IPS DF 6.9 (cell line): ENCODE data around the gene FAM131C.

Experiments
- DNase-seq: peaks from one replicate; pipeline ENCODE4 v3.0.0-alpha.2; 2013; ENCODE audit warnings: low read depth, low spot score
- H3K27ac ChIP-seq: one replicate; pipeline ENCODE4 v1.5.1; 2013; ENCODE audit warnings: low read length, control low read depth
- H3K27me3 ChIP-seq: 2 replicates; pipeline ENCODE4 v1.6.1; 2013; ENCODE audit warnings: mild to moderate bottlenecking, low read length; ENCODE audit not compliant: control insufficient read depth, insufficient read depth
- H3K36me3 ChIP-seq: 2 replicates; pipeline ENCODE4 v1.6.1; 2013; ENCODE audit warnings: low read length; ENCODE audit not compliant: control insufficient read depth, insufficient read depth
- H3K4me1 ChIP-seq: 2 replicates; pipeline ENCODE4 v1.6.1; 2013; ENCODE audit warnings: low read length; ENCODE audit not compliant: control insufficient read depth, insufficient read depth
- H3K4me3 ChIP-seq: 2 replicates; pipeline ENCODE4 v1.5.1; 2013; ENCODE audit warnings: mild to moderate bottlenecking, low read length
- H3K9me3 ChIP-seq: 2 replicates; pipeline ENCODE4 v1.6.1; 2013; ENCODE audit warnings: low read length, inconsistent platforms; ENCODE audit not compliant: control insufficient read depth, insufficient read depth
- WGBS: extraction: QIAGEN DNeasy Blood & Tissue Kit; methylation state at CpG from one replicate; pipeline ENCODE4 v1.1.7; 2013; ENCODE audit warnings: mixed read lengths, missing lambda C conversion rate; ENCODE audit not compliant: insufficient read length, insufficient coverage; 5-methylcytosine and 5-hydroxymethylcytosine counted together

The FAM131C gene, protein sequence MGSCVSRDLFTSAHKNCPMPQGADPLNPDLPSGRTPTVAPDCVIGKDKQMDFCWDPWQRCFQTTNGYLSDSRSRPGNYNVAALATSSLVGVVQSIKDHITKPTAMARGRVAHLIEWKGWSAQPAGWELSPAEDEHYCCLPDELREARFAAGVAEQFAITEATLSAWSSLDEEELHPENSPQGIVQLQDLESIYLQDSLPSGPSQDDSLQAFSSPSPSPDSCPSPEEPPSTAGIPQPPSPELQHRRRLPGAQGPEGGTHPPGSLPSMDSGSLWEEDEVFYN

DNA sequence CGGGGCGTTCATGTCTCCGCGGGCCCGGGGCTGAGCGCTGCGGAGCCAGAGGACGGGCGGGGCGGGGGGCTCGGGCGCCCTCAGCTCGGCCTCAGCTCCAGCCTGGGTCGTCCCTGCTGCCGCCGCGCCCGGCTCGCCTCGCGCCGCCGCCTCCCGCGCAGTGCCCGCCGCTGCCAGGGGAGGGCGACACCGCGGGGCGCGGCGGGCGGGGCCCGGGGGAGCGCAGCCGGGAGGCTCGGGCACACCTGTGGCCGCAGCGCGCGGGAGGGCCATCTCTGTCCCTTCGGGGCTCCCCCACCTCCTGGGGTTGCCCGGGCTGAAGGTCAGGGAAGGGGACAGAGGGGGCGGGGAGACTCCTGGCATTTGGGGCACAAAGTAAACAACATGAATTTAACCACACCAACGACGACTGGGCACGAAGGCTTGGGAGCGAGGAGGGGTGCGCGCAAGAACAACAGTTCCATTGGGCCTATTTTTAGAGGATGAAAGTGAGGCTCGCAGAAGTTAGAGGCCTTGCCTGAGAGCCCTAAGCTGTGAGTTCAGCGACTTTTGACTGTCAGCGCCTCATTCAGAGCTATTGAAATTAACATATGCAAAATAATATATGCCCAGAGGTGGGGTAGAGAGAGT is at the start of gene FAM131C:
Gene FAM131C, minus strand, starts transcription at position 162 of the 630 bp plus-strand sequence. CDS start 209 bp downstream, outside the sequence.
- Histone ChIP-seq H3K4me3 (peak within 1 kb of the TSS; percentile 38; the same call in 1 of the 2 replicates), H3K4me1 (peaks cover 3% of the 10 kb centered on the region; the same call in 1 of the 2 replicates), H3K36me3 (no peaks in the 10 kb centered on the region; the same call in 1 of the 2 replicates), H3K27me3 (peaks cover 8% of the 10 kb centered on the region; the same call in 1 of the 2 replicates), H3K27ac (no peak within 1 kb of the TSS), H3K9me3 (no peaks in the 10 kb centered on the region)
- no CpG with 5 or more reads among the region's 54 CpGs for WGBS
- no peak for DNase-seq

DNA sequence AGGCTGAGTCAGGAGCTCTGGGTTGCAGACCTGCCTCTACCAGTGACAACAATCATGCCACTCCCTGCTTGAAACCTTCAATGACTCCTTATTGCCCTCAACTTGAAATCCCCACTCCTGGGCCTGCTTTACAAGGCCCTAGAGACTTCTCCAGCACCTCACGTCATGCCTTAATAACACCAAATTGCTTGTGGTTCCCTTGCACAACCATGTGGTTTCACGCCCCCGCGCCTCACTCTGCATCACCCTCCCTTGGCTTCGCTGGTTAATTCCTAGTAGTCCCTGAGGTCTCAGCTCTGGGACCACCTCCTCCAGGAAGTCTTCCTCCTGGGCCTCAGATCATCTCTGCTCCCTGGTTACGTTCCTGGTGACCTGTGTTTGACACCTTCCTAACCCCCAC is 49.5 kb upstream of the FAM131C start:
- Histone ChIP-seq H3K4me3 (no peak overlapping the region), H3K27ac (no peak overlapping the region), H3K27me3 (no peaks in the 10 kb centered on the region), H3K4me1 (peaks cover 9% of the 10 kb centered on the region), H3K36me3 (peaks cover 18% of the 10 kb centered on the region), H3K9me3 (no peaks in the 10 kb centered on the region)
- DNase-seq, result no peak
- WGBS, result no CpG with 5 or more reads among the region's 6 CpGs

DNA sequence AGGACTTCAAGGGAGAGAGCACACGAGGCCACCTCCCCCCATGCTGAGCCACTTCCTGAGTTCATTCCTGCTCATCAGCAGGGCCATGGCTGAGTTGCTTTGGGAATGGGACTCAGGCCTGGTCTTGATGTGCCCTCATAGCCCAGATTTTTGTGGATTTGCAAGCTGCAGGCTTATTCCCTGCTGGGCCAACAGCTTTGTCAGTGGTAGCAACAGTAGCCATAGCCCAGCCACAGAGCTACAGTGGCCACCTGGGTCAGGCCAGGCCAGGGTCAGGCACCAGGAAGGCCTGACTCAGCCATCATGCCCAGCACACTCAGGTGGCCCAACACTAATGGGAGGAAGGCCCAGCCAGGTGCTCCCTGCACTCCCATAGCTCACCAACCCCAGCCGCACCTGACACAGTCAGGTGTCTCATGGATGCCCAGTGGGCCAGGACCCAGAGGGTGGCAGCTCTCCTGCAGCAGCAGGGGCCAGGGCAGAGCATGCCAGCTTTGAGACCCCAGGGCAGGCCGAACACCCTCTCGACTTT is 49.0 kb upstream of the FAM131C start:
- H3K27ac ChIP-seq, result no peak overlapping the region
- H3K4me3 ChIP-seq, result no peak overlapping the region
- H3K27me3 ChIP-seq, result no peaks in the 10 kb centered on the region
- no CpG with 5 or more reads among the region's 4 CpGs for WGBS
- peaks cover 9% of the 10 kb centered on the region for H3K4me1 ChIP-seq
- no peaks in the 10 kb centered on the region for H3K9me3 ChIP-seq
- peaks cover 14% of the 10 kb centered on the region for H3K36me3 ChIP-seq
- DNase-seq, result no peak

DNA sequence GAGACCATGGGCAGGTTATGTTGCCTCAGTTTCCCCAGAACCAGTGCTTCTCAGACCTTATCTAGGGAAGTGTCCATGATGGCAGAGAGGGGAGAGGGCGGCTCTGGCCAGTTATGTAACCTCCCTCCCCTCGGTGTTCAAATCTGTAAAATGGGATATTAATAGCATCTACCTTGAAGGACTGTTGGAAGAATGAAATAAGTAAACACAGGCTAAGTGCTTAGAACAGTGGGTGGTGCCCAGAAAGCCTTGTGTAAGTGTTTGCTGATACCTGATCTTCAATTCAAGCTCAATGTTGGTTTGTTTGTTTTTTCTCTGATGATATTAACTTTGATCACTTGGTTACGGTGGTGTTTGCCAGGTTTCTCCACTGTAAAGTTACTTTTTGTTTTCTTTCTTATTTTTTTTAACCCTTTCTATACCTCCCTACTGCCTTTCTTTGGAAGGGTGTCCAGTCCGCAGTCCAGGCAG is 47.5 kb upstream of the FAM131C start:
- peaks cover 14% of the 10 kb centered on the region for H3K4me1 ChIP-seq
- WGBS, result no CpG with 5 or more reads among the region's 4 CpGs
- DNase-seq, result no peak

DNA sequence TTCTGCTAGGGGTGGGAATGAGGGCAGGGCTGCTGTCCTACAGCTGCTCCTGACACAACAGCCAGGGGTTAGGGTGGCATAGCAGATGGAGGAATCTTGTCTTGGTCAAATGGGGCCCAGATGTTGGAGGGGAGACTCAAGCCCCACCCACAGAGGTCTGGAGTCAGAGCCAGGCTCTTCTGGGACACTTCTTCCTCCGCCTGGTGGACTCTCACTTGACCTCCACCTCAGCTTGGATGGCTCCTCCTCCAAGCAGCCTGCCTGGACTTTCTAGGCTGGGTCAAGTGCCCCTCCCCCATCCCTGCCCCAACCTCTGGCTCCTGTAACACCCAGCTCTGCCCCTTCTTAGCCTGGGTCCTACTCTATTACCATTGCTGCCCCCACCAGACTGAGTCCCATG is 47.0 kb upstream of the FAM131C start:
- DNase-seq, result no peak
- peaks cover 8% of the 10 kb centered on the region for H3K36me3 ChIP-seq
- no peak overlapping the region for H3K4me3 ChIP-seq
- no peak overlapping the region for H3K27ac ChIP-seq
- no peaks in the 10 kb centered on the region for H3K27me3 ChIP-seq
- H3K9me3 ChIP-seq, result no peaks in the 10 kb centered on the region
- H3K4me1 ChIP-seq, result peaks cover 16% of the 10 kb centered on the region
- WGBS, result no CpG with 5 or more reads among the region's 1 CpG

More for the DNA sequence above, 47.5 kb upstream of the FAM131C start:
- Histone ChIP-seq H3K36me3 (peaks cover 8% of the 10 kb centered on the region), H3K27ac (no peak overlapping the region), H3K4me3 (no peak overlapping the region), H3K27me3 (no peaks in the 10 kb centered on the region), H3K9me3 (no peaks in the 10 kb centered on the region)

DNA sequence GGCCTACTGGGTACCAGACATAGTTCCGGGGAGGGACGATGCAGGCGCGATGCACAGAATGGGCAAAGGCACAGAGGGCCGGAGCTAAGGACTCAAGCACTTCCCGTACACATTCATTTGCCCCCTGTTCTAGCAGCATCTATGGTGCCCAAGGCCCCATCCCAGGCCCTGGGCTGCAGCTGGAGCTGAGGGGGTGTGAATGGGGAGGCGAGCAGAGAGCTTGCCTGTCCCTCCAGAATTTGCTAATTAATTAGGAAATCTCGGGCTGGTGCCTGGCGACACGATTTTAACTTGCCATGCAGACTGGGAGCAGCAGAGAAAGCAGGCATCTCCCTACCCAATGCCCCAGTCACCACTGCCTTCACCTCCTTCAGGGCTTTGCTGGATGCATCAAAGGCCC is 46.5 kb upstream of the FAM131C start:
- Histone ChIP-seq H3K4me1 (peaks cover 17% of the 10 kb centered on the region), H3K4me3 (no peak overlapping the region), H3K27me3 (no peaks in the 10 kb centered on the region), H3K9me3 (no peaks in the 10 kb centered on the region), H3K27ac (no peak overlapping the region), H3K36me3 (peaks cover 8% of the 10 kb centered on the region)
- no CpG with 5 or more reads among the region's 10 CpGs for WGBS
- DNase-seq, result no peak

DNA sequence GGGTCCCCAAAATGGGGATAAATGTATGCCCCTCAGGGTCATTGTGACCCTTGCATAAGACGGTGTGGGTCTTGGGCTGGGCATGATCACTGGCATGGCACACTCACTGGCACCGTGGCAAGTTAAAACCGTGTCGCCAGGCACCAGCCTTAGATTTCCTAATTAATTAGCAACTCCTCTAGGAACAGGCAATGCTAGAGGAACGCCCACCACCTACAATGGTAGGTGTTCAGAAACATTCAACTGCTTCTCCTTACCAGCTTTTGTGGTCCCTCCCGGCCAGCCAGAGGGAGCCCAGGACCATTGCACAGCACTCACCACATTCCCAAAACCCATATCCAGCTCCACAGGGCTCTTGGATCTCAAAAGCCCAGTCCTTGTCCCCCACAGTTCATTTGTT is 46.1 kb upstream of the FAM131C start:
- H3K4me1 ChIP-seq, result peaks cover 17% of the 10 kb centered on the region
- no peak for DNase-seq
- H3K27ac ChIP-seq, result no peak overlapping the region
- no peak overlapping the region for H3K4me3 ChIP-seq
- no peaks in the 10 kb centered on the region for H3K9me3 ChIP-seq
- WGBS, result no CpG with 5 or more reads among the region's 6 CpGs
- peaks cover 4% of the 10 kb centered on the region; the same call in 1 of the 2 replicates for H3K36me3 ChIP-seq
- H3K27me3 ChIP-seq, result no peaks in the 10 kb centered on the region

DNA sequence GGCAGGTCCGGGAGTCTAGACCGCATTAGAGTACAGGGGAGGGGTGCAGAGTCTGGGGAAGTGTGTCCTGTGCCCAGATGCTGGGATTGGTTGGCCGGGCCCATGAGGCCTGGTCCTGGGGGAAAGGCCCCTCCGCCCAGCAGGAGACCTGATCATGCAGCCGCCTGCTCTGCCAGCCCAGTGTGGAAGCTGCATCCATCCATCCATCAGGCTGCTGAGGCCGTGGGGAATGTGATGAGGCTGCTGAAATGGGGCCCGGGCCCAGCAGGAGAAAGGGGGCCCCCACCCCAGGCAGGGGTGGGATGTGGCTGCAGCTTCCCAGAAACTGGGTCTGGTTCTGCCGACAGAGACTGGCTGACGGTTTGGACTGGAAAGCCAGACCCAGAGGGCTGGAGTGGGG is 45.3 kb upstream of the FAM131C start:
- Histone ChIP-seq H3K9me3 (no peaks in the 10 kb centered on the region), H3K27me3 (no peaks in the 10 kb centered on the region), H3K4me3 (no peak overlapping the region), H3K36me3 (0 out of 2 replicates have a peak, but pooled peaks cover 3% of the 10 kb centered on the region), H3K27ac (no peak overlapping the region), H3K4me1 (peaks cover 17% of the 10 kb centered on the region)
- no peak for DNase-seq
- no CpG with 5 or more reads among the region's 9 CpGs for WGBS

DNA sequence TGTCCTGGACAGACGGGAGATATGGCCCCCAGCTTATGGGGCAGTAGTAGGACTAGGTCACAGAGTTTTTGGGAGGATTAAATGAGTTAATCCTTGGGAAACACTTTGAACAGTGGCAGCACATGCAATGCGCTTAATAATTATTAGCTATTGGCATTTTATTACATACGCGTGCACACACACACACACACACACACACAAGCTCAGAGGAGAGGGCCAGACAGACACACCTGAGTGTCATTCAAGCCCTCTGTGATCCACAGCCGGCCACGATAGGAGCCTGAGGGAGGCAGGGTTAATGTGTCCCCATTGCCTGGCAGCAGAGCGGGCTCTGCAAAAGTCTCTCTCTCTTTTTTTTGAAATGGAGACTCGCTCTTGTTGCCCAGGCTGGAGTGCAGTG is 44.5 kb upstream of the FAM131C start:
- Histone ChIP-seq H3K4me1 (peaks cover 19% of the 10 kb centered on the region), H3K36me3 (0 out of 2 replicates have a peak, but pooled peaks cover under 1% of the 10 kb centered on the region), H3K4me3 (no peak overlapping the region), H3K27ac (no peak overlapping the region), H3K9me3 (no peaks in the 10 kb centered on the region), H3K27me3 (no peaks in the 10 kb centered on the region)
- DNase-seq, result no peak
- WGBS, result no CpG with 5 or more reads among the region's 8 CpGs

DNA sequence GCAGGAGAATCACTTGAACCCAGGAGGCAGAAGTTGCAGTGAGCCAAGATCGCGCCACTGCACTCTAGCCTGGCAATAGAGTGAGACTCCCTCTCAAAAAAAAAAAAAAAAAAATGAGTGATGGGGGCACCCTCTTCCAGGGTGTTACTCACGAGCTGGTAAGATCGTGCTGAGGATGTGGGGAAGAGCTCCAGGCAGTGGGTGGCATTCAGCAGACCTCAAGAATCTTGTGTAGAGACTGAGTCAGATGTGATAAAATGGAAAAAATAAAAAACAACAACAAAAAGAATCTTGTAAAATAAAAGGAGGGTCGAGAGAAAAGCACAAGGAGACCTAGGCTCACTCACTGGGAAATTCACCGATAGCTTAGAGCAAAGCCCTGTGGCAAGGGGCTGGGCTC is 43.9 kb upstream of the FAM131C start:
- Histone ChIP-seq H3K36me3 (no peaks in the 10 kb centered on the region), H3K4me1 (peaks cover 20% of the 10 kb centered on the region), H3K9me3 (no peaks in the 10 kb centered on the region), H3K4me3 (no peak overlapping the region), H3K27ac (no peak overlapping the region), H3K27me3 (no peaks in the 10 kb centered on the region)
- WGBS, result no CpG with 5 or more reads among the region's 6 CpGs
- no peak for DNase-seq
